Esophagus muscularis mucosa (tissue), 3 donors: ENCODE data around the gene IL36B.

ENCODE experiments used
- CTCF ChIP-seq, 3 experiments: fragments of 200-600 bp in 2 of 3; fragments of 450-650 bp in 1 of 3; sonication (generic) in 2 of 3; IDR thresholded peaks; one replicate each; pipeline ENCODE4 v1.5.1; 2017 to 2019; ENCODE audit warnings: antibody characterized with exemption in 3 of 3, mild to moderate bottlenecking in 2 of 3, moderate library complexity in 1 of 3
- POLR2A ChIP-seq: fragments of 450-650 bp; IDR thresholded peaks from one replicate; pipeline ENCODE4 v1.6.1; 2017; ENCODE audit warnings: antibody characterized with exemption, moderate library complexity, mild to moderate bottlenecking, low read depth
- POLR2AphosphoS5 ChIP-seq, 2 donors: sonication (generic); formaldehyde crosslinking; IDR thresholded peaks; one replicate each; pipeline ENCODE4 v1.6.1; 2017; ENCODE audit warnings: antibody characterized with exemption in 2 of 2

DNA sequence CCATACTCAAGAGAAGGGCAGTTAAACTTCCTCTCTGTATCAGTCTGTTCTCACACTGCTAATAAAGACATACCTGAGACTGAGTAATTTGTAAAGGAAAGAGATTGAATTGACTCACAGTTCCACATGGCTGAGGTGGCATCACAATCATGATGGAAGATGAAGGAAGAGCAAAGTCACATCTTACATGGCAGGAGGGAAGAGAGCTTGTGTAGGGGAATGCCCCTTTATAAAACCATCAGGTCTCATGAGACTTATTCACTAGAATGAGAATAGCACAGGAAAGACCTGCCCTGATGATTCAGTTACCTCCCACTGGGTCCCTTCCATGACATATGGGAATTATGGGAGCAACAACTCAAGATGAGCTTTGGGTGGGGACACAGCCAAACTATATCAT, 1.4 kb upstream of the IL36B start:
- TF ChIP-seq CTCF (IDR thresholded peaks at IDR 0.05) (no peak), POLR2A (no peak), POLR2AphosphoS5 (IDR thresholded peaks at IDR 0.05) (no peak)
